Endothelial cell of umbilical vein (primary cell): ENCODE data around the gene NT5C1A. TPM values are rescaled to one million over a fixed set of nuclear protein-coding genes. Genes with fewer than 3 reads are reported as not detected.

Source experiments
- BruUV-seq: library from RNA; stranded (reverse); fragments of 400-500 nt; replicated peaks from 2 replicates; lab custom pipeline; 2021; lab: Mats Ljungman, UMichigan
- CTCF ChIA-PET: fragments of 300-600, 350-600 bp; sonication (Branson Sonifier 250); formaldehyde crosslinking; loops from one replicate; lab custom pipeline; 2021; ENCODE audit warnings: antibody characterized with exemption, inconsistent platforms; lab: Charles Lee
- POLR2A ChIA-PET: fragments of 300-600, 350-600 bp; sonication (Branson Sonifier 250); formaldehyde crosslinking; loops from one replicate; lab custom pipeline; 2021; ENCODE audit warnings: antibody characterized with exemption, inconsistent platforms; lab: Charles Lee
- DNase-seq: peaks from one replicate; pipeline ENCODE4 v3.0.0-alpha.2; 2011; ENCODE audit warnings: low read depth, low spot score
- FAIRE-seq: peaks from 2 replicates; lab custom pipeline; 2011; peaks lifted over from hg19 to GRCh38; lab: Jason Lieb, UNC
- H2AFZ ChIP-seq: 2 replicates; pipeline ENCODE4 v1.6.0; 2012; ENCODE audit warnings: low read depth, low read length, control low read depth, inconsistent platforms
- H3K27ac ChIP-seq: 2 replicates; pipeline ENCODE4 v1.5.1; 2011; ENCODE audit warnings: low read depth, mild to moderate bottlenecking, control low read depth, low read length, moderate library complexity; ENCODE audit not compliant: insufficient read depth
- H3K27me3 ChIP-seq, 2 experiments: 2 replicates each; pipeline versions ENCODE4 v1.6.0 to v1.6.1; 2011; ENCODE audit warnings: low read length in 2 of 2, mixed read lengths in 1 of 2; ENCODE audit not compliant: control insufficient read depth in 2 of 2, insufficient read depth in 2 of 2
- H3K36me3 ChIP-seq, 2 experiments: 2 replicates in 1 of 2; 3 replicates in 1 of 2; pipeline ENCODE4 v1.5.1; 2011; ENCODE audit warnings: low read length in 2 of 2, mild to moderate bottlenecking in 1 of 2, moderate library complexity in 1 of 2; ENCODE audit not compliant: control insufficient read depth in 2 of 2, insufficient read depth in 2 of 2; ENCODE audit errors: extremely low read depth in 1 of 2
- H3K4me1 ChIP-seq: 3 replicates; pipeline ENCODE4 v1.5.1; 2011; ENCODE audit warnings: mild to moderate bottlenecking, low read length; ENCODE audit not compliant: control insufficient read depth, insufficient read depth; ENCODE audit errors: extremely low read depth
- H3K4me2 ChIP-seq: 2 replicates; pipeline ENCODE4 v1.6.1; 2011; ENCODE audit warnings: low read length, control low read depth, mixed read lengths; ENCODE audit not compliant: insufficient read depth
- H3K4me3 ChIP-seq, 3 experiments: fragments of 200-600 bp in 1 of 3; sonication (generic), shearing (Covaris generic) in 1 of 3; replicated peaks in 1 of 3; 2 replicates each; pipeline ENCODE4 v1.5.1; 2011 to 2016; ENCODE audit warnings: control low read depth in 3 of 3, low read length in 3 of 3, mild to moderate bottlenecking in 2 of 3, inconsistent platforms in 1 of 3, low read depth in 1 of 3, moderate library complexity in 1 of 3; ENCODE audit not compliant: insufficient read depth in 1 of 3
- H3K79me2 ChIP-seq: 2 replicates; pipeline ENCODE4 v1.6.0; 2012; ENCODE audit warnings: low read length, inconsistent platforms; ENCODE audit not compliant: control insufficient read depth, insufficient read depth
- H3K9ac ChIP-seq: replicated peaks from 2 replicates; pipeline ENCODE3; 2011; ENCODE audit warnings: low read length, control low read depth; ENCODE audit not compliant: insufficient read depth; ENCODE audit errors: extremely low read depth
- H3K9me1 ChIP-seq: replicated peaks from 3 replicates; pipeline ENCODE4 v1.6.0; 2011; ENCODE audit warnings: mild to moderate bottlenecking, low read length; ENCODE audit not compliant: control insufficient read depth, insufficient read depth; ENCODE audit errors: extremely low read depth
- H3K9me3 ChIP-seq: replicated peaks from 2 replicates; pipeline ENCODE4 v1.5.1; 2012; ENCODE audit warnings: low read length, inconsistent platforms; ENCODE audit not compliant: control insufficient read depth, insufficient read depth
- H4K20me1 ChIP-seq: replicated peaks from 2 replicates; pipeline ENCODE3; 2011; ENCODE audit warnings: mild to moderate bottlenecking, low read length; ENCODE audit not compliant: control insufficient read depth, insufficient read depth; ENCODE audit errors: extremely low read depth
- GATA2 ChIP-seq: IDR thresholded peaks from 2 replicates; pipeline ENCODE4 v1.7.0; 2011; ENCODE audit warnings: low read depth, mild to moderate bottlenecking, moderate library complexity, mixed read lengths, low read length; ENCODE audit not compliant: insufficient read length, insufficient read depth
- MYC ChIP-seq: IDR thresholded peaks from one replicate; pipeline ENCODE4 v1.6.1; 2011; ENCODE audit warnings: mild to moderate bottlenecking, low read depth, low read length
- POLR2AphosphoS5 ChIP-seq: IDR thresholded peaks from 2 replicates; pipeline ENCODE4 v1.6.1; 2012; ENCODE audit warnings: low read depth, mild to moderate bottlenecking, control low read depth, low read length, moderate library complexity; ENCODE audit not compliant: insufficient read depth
- dilution Hi-C: fragments of 300-500 bp; cut with MboI; formaldehyde crosslinking; loops from one replicate; pipeline ENCODE4 v1.15.0; 2019; ENCODE audit warnings: low sequenced_read_pairs; ENCODE audit not compliant: extremely low pct_ligation_motif_present
- intact Hi-C: fragments of 100-400 bp; cut with micrococcal nuclease; formaldehyde crosslinking; loops from one replicate; pipeline ENCODE4 v1.10.0; 2022
- polyA plus RNA-seq, 4 experiments: library from polyadenylated mRNA; depleted of rRNA in 3 of 4; stranded (reverse) in 3 of 4; unstranded in 1 of 4; fragments of >200 nt; gene quantifications; 2 replicates each; pipeline versions ENCODE4 v1.2.1 to v1.2.3, GENCODE V29; 2011 to 2012; ENCODE audit warnings: missing spikeins in 1 of 4
- total RNA-seq: library from RNA; stranded (reverse); gene quantifications from 2 replicates; pipeline ENCODE4 v1.2.3, GENCODE V29; 2021
- TF ChIP-seq, protein P1 (sequence below), 2 donors: IDR thresholded peaks; 1 replicate in 1 of 2; 2 replicates in 1 of 2; pipeline ENCODE4 v1.5.1; 2011; ENCODE audit warnings: low read length in 2 of 2, mild to moderate bottlenecking in 2 of 2, moderate library complexity in 2 of 2, control low read depth in 1 of 2, inconsistent platforms in 1 of 2, low read depth in 1 of 2; ENCODE audit not compliant: insufficient read depth in 1 of 2; ENCODE audit errors: extremely low read depth in 1 of 2
- TF ChIP-seq, protein P2 (sequence below): IDR thresholded peaks from 2 replicates; pipeline ENCODE4 v1.6.1; 2011; ENCODE audit not compliant: insufficient read depth, insufficient read length

Gene NT5C1A
- total and polyA plus RNA-seq, 2 donors (not counting 3 experiments of a cell fraction or from before 2014, with no cell fraction given), result not detected

GRCh38 chr1:39617488-39618049 is 54.3 kb downstream of the NT5C1A start:
- no peak overlapping the region for H2AFZ ChIP-seq
- H3K27me3 ChIP-seq, result peaks cover 0 to 4% of the 10 kb centered on the region in 2 experiments
- no peak overlapping the region for H3K4me2 ChIP-seq
- intact Hi-C loops, result no loop called here
- no peak overlapping the region for H3K27ac ChIP-seq
- no peaks in the 10 kb centered on the region for H3K4me1 ChIP-seq
- no TSS peak for BruUV-seq
- H3K9ac ChIP-seq, result no peak overlapping the region
- DNase-seq, result no peak
- H3K79me2 ChIP-seq, result no peaks in the 10 kb centered on the region
- no peak overlapping the region for H3K4me3 ChIP-seq
- dilution Hi-C loops, result no loop called here
- ChIA-PET CTCF (interaction anchor here (0.8 to 6.3 kb wide), 5 partner anchors 10 to 183 kb away, joined by 3 to 56 read pairs (median 4); no protein-coding TSS in a partner anchor), POLR2A (no interaction called here)
- no peaks in the 10 kb centered on the region for H3K36me3 ChIP-seq
- no peak for TF ChIP-seq GATA2
- TF ChIP-seq, protein P1, sequence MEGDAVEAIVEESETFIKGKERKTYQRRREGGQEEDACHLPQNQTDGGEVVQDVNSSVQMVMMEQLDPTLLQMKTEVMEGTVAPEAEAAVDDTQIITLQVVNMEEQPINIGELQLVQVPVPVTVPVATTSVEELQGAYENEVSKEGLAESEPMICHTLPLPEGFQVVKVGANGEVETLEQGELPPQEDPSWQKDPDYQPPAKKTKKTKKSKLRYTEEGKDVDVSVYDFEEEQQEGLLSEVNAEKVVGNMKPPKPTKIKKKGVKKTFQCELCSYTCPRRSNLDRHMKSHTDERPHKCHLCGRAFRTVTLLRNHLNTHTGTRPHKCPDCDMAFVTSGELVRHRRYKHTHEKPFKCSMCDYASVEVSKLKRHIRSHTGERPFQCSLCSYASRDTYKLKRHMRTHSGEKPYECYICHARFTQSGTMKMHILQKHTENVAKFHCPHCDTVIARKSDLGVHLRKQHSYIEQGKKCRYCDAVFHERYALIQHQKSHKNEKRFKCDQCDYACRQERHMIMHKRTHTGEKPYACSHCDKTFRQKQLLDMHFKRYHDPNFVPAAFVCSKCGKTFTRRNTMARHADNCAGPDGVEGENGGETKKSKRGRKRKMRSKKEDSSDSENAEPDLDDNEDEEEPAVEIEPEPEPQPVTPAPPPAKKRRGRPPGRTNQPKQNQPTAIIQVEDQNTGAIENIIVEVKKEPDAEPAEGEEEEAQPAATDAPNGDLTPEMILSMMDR (IDR thresholded peaks at IDR 0.05; ENCODE audit: extremely low read depth in 1 of 2, insufficient read depth in 1 of 2, low read depth in 1 of 2, low read length in 2 of 2), result no peak
- TF ChIP-seq MYC, result no peak
- TF ChIP-seq POLR2AphosphoS5, result no peak
- TF ChIP-seq, protein P2, sequence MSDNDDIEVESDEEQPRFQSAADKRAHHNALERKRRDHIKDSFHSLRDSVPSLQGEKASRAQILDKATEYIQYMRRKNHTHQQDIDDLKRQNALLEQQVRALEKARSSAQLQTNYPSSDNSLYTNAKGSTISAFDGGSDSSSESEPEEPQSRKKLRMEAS, result no peak
- no peak for FAIRE-seq
- H3K9me1 ChIP-seq, result no peaks in the 10 kb centered on the region
- no peaks in the 10 kb centered on the region for H4K20me1 ChIP-seq
- H3K9me3 ChIP-seq, result no peaks in the 10 kb centered on the region
